Nephron (organoid): Measurements from ENCODE around the gene APBA1.

Source experiments
- H3K27ac Mint-ChIP-seq, 3 experiments: 2 replicates each; pipeline ENCODE4 v1.8.0; 2020; ENCODE audit warnings: mixed read lengths in 3 of 3, mild to moderate bottlenecking in 2 of 3, moderate library complexity in 1 of 3
- H3K27me3 Mint-ChIP-seq: 2 replicates; pipeline ENCODE4 v1.8.0; 2021; ENCODE audit warnings: low read depth, mild to moderate bottlenecking, moderate library complexity, mixed read lengths
- H3K36me3 Mint-ChIP-seq: 2 replicates; pipeline ENCODE4 v1.8.0; 2020; ENCODE audit warnings: low read depth, mixed read lengths
- H3K4me1 Mint-ChIP-seq: 2 replicates; pipeline ENCODE4 v1.8.0; 2020; ENCODE audit warnings: mixed read lengths
- H3K4me3 Mint-ChIP-seq, 3 experiments: 2 replicates each; pipeline ENCODE4 v1.8.0; 2020; ENCODE audit warnings: mild to moderate bottlenecking in 3 of 3, mixed read lengths in 3 of 3, moderate library complexity in 2 of 3
- H3K9me3 Mint-ChIP-seq: 2 replicates; pipeline ENCODE4 v1.8.0; 2020; ENCODE audit warnings: mixed read lengths
- CTCF ChIP-seq, 3 experiments: fragments of 200-600 bp; sonication (generic); IDR thresholded peaks; one replicate each; pipeline ENCODE4 v1.5.0; 2021; ENCODE audit warnings: antibody characterized with exemption in 3 of 3; ENCODE audit not compliant: unreplicated experiment in 3 of 3

Gene APBA1

DNA sequence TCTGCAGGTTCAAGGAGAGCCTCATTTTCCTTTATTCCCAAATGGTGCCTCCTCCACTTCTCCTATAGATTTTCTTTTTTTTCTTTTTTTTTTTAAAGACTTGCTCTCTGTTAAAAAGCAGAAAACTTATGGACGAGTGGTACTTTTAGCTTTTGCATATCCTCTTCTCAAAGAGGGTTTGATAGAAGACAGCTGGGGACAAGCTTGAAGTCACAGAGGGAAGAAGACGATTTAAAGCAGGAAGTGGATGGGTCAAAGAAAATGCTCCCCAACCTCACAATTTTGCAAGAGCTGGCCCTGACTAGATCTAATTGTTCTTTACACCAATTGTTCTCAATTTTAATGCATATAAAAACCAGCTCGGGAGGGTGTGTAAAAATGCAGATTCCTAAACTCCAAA, 48.9 kb downstream of the APBA1 start:
- Mint-ChIP-seq H3K4me1 (peaks cover 59% of the 10 kb centered on the region), H3K27me3 (no peaks in the 10 kb centered on the region), H3K4me3 (peak overlapping the region in 1 of 3 experiments; percentile 15), H3K36me3 (no peaks in the 10 kb centered on the region), H3K27ac (peak overlapping the region; percentile 82 to 98 (median 87)), H3K9me3 (no peaks in the 10 kb centered on the region)
- no peak for TF ChIP-seq CTCF (IDR thresholded peaks at IDR 0.05; ENCODE audit: unreplicated experiment in 3 of 3)

GRCh38 chr9:69622676-69623075, 49.5 kb downstream of the APBA1 start:
- Mint-ChIP-seq H3K36me3 (no peaks in the 10 kb centered on the region), H3K27ac (peak overlapping the region; percentile 82 to 98 (median 87)), H3K4me1 (peaks cover 59% of the 10 kb centered on the region), H3K9me3 (no peaks in the 10 kb centered on the region), H3K27me3 (no peaks in the 10 kb centered on the region), H3K4me3 (no peak overlapping the region)
- TF ChIP-seq CTCF (IDR thresholded peaks at IDR 0.05; ENCODE audit: unreplicated experiment in 3 of 3): no peak

GRCh38 chr9:69621730-69622460, 50.3 kb downstream of the APBA1 start:
- Mint-ChIP-seq H3K36me3 (no peaks in the 10 kb centered on the region), H3K9me3 (no peaks in the 10 kb centered on the region), H3K4me1 (peaks cover 53% of the 10 kb centered on the region), H3K4me3 (no peak overlapping the region), H3K27me3 (no peaks in the 10 kb centered on the region), H3K27ac (peak overlapping the region in 2 of 3 experiments; percentile 82 to 98)
- TF ChIP-seq CTCF (IDR thresholded peaks at IDR 0.05; ENCODE audit: unreplicated experiment in 3 of 3): no peak

DNA sequence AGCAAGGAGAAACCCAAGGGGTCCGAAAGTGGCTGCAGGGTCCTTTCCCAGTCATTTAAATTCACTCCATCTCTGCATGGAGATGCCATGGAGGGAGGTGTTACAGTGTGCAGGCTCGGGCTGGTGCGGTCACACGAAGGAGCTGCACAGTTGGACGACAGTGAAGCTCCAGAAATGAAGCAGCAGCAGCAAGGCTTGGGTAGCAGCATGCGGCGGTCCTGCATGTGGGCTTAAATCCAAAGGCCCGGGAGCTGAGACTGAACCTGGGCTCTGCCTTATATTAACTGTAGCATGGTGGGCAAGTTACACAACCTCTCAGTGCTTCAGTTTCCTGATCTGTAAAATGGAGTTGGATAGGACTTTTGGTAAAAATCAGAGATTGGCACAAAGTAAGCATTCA, 51.4 kb downstream of the APBA1 start:
- Mint-ChIP-seq H3K36me3 (no peaks in the 10 kb centered on the region), H3K4me1 (peaks cover 41% of the 10 kb centered on the region), H3K27me3 (no peaks in the 10 kb centered on the region), H3K4me3 (no peak overlapping the region), H3K27ac (no peak overlapping the region), H3K9me3 (no peaks in the 10 kb centered on the region)
- no peak for TF ChIP-seq CTCF (IDR thresholded peaks at IDR 0.05; ENCODE audit: unreplicated experiment in 3 of 3)

DNA sequence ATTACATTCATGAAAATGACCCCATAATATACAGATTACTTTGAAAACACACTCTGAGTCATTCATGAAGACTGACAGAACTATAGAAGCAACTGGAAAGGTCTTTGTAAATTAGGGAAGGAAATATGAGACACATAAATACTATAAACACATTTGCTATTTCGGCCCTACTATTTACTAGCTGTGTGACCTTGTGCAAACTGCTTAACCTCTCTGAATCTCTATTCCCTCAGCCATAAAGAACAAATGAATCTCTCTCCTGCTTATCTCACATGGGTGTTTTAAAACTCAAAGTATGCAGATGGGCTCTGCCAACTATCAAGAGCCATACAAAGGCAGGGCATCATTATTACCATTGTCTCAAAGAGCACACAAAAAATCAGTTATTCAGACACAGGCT, 52.9 kb downstream of the APBA1 start:
- no peak for TF ChIP-seq CTCF (IDR thresholded peaks at IDR 0.05; ENCODE audit: unreplicated experiment in 3 of 3)
- Mint-ChIP-seq H3K27me3 (no peaks in the 10 kb centered on the region), H3K4me1 (peaks cover 32% of the 10 kb centered on the region), H3K9me3 (no peaks in the 10 kb centered on the region), H3K36me3 (no peaks in the 10 kb centered on the region), H3K4me3 (no peak overlapping the region), H3K27ac (peak overlapping the region in 1 of 3 experiments; percentile 53)

GRCh38 chr9:69617006-69617405, 55.2 kb downstream of the APBA1 start:
- no peaks in the 10 kb centered on the region for H3K36me3 Mint-ChIP-seq
- no peak overlapping the region for H3K27ac Mint-ChIP-seq
- no peak for TF ChIP-seq CTCF (IDR thresholded peaks at IDR 0.05; ENCODE audit: unreplicated experiment in 3 of 3)
- H3K4me1 Mint-ChIP-seq: peaks cover 12% of the 10 kb centered on the region
- no peaks in the 10 kb centered on the region for H3K27me3 Mint-ChIP-seq
- no peak overlapping the region for H3K4me3 Mint-ChIP-seq
- no peaks in the 10 kb centered on the region for H3K9me3 Mint-ChIP-seq
